ENCODE results near the gene RAB39A. TPM values are rescaled to one million over a fixed set of nuclear protein-coding genes. Genes with fewer than 3 reads are reported as not detected.

Gene RAB39A
- total and polyA plus RNA-seq, 2 donors (not counting 1 experiment from before 2014, with no cell fraction given): not detected

DNA sequence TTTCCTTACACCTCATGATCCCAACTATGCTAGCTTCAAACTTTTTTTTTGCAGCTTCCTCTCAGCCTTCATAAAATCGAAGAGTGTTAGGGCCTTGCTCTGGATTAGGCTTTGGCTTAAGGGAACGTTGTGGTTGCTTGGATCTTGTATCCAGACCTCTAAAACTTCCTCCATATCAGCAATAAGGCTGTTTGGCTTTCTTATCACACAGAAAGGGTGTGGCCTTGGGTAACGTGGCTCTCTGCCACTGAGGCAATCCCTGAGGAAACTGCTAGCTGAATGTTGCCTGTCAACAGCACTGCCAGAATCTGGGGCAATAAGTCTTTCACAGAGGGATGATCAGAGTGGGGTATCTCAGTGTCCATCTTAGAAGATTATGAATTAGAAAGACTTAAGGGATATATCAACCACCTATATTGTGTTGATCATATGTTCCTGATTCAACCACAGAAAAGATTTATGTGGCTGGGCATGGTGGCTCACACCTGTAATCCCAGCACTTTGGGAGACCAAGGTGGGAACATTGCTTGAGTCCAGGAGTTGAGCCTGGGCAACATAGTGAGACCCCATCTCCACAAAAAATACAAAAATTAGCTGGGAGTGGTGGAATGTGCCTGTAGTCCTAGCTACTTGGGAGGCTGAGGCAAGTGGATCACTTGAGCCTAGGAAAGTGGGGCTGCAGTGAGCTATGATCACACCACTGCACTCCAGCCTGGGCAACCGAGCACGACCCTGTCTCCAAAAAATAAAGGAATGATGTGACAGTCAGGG, 67.9 kb downstream of the RAB39A start:
- TF ChIP-seq EZH2 (IDR thresholded peaks at IDR 0.05; ENCODE audit: low read length, missing control alignments): no peak
- TF ChIP-seq CTCF (conservative IDR thresholded peaks at IDR 0.05 in 1 of 2, IDR thresholded peaks at IDR 0.05 in 1 of 2; ENCODE audit: low read depth in 1 of 2, low read length in 2 of 2): no peak

DNA sequence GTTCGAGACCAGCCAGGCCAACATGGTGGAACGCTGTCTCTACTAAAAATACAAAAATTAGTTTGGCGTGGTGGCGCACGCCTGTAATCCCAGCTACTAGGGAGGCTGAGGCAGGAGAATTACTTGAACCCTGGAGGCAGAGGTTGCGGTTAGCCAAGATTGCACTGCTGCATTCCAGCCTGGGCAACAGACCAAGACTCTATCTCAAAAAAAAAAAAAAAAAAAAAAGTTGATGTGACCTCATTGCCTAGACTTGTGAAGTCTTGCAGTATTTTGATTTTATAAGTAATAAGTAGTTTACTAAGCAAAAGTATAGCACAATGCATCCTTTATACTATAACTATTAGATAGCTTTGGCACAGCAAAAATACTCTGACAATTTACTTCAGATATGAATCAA, 70.5 kb downstream of the RAB39A start:
- H3K36me3 ChIP-seq (ENCODE audit: control insufficient read depth, insufficient read depth, low read length): no peaks in the 10 kb centered on the region
- H3K4me2 ChIP-seq (ENCODE audit: extremely low read depth, insufficient read depth, low read length): no peak overlapping the region
- no peaks in the 10 kb centered on the region for H4K20me1 ChIP-seq (ENCODE audit: control insufficient read depth, extremely low read depth, insufficient read depth, low read length)
- H3K27ac ChIP-seq (ENCODE audit: insufficient read depth, low read length): no peak overlapping the region
- no peak for TF ChIP-seq EZH2 (IDR thresholded peaks at IDR 0.05; ENCODE audit: low read length, missing control alignments)
- TF ChIP-seq CTCF (conservative IDR thresholded peaks at IDR 0.05 in 1 of 2, IDR thresholded peaks at IDR 0.05 in 1 of 2; ENCODE audit: low read depth in 1 of 2, low read length in 2 of 2): no peak
- no peaks in the 10 kb centered on the region for H3K9me3 ChIP-seq (ENCODE audit: control insufficient read depth, insufficient read depth, low read depth, low read length)
- no peak overlapping the region for H3K9ac ChIP-seq (ENCODE audit: insufficient read depth, low read length)
- no peak for DNase-seq (ENCODE audit: low read depth in 2 of 2)
- H2AFZ ChIP-seq (ENCODE audit: low read length): no peak overlapping the region
- no peaks in the 10 kb centered on the region for H3K27me3 ChIP-seq (ENCODE audit: control insufficient read depth, insufficient read depth, low read length)
- no peaks in the 10 kb centered on the region for H3K4me1 ChIP-seq (ENCODE audit: control insufficient read depth, extremely low read depth, insufficient read depth, low read length)
- H3K79me2 ChIP-seq (ENCODE audit: control insufficient read depth, insufficient read depth, low read length): no peaks in the 10 kb centered on the region
- no peak overlapping the region for H3K4me3 ChIP-seq (replicated peaks in 1 of 4; ENCODE audit: control extremely low read depth in 1 of 4, insufficient read depth in 1 of 4, low read depth in 3 of 4, low read length in 4 of 4)

More for the DNA sequence above, 67.9 kb downstream of the RAB39A start:
- H3K9me3 ChIP-seq (ENCODE audit: control insufficient read depth, insufficient read depth, low read depth, low read length): no peaks in the 10 kb centered on the region
- H3K27ac ChIP-seq (ENCODE audit: insufficient read depth, low read length): no peak overlapping the region
- H3K79me2 ChIP-seq (ENCODE audit: control insufficient read depth, insufficient read depth, low read length): no peaks in the 10 kb centered on the region
- H3K4me3 ChIP-seq (replicated peaks in 1 of 4; ENCODE audit: control extremely low read depth in 1 of 4, insufficient read depth in 1 of 4, low read depth in 3 of 4, low read length in 4 of 4): no peak overlapping the region
- no peaks in the 10 kb centered on the region for H3K36me3 ChIP-seq (ENCODE audit: control insufficient read depth, insufficient read depth, low read length)
- no peaks in the 10 kb centered on the region for H3K4me1 ChIP-seq (ENCODE audit: control insufficient read depth, extremely low read depth, insufficient read depth, low read length)
- H3K9ac ChIP-seq (ENCODE audit: insufficient read depth, low read length): no peak overlapping the region
- no peaks in the 10 kb centered on the region for H4K20me1 ChIP-seq (ENCODE audit: control insufficient read depth, extremely low read depth, insufficient read depth, low read length)
- H3K27me3 ChIP-seq (ENCODE audit: control insufficient read depth, insufficient read depth, low read length): no peaks in the 10 kb centered on the region
- H2AFZ ChIP-seq (ENCODE audit: low read length): no peak overlapping the region
- no peak for DNase-seq (ENCODE audit: low read depth in 2 of 2)
- no peak overlapping the region for H3K4me2 ChIP-seq (ENCODE audit: extremely low read depth, insufficient read depth, low read length)

DNA sequence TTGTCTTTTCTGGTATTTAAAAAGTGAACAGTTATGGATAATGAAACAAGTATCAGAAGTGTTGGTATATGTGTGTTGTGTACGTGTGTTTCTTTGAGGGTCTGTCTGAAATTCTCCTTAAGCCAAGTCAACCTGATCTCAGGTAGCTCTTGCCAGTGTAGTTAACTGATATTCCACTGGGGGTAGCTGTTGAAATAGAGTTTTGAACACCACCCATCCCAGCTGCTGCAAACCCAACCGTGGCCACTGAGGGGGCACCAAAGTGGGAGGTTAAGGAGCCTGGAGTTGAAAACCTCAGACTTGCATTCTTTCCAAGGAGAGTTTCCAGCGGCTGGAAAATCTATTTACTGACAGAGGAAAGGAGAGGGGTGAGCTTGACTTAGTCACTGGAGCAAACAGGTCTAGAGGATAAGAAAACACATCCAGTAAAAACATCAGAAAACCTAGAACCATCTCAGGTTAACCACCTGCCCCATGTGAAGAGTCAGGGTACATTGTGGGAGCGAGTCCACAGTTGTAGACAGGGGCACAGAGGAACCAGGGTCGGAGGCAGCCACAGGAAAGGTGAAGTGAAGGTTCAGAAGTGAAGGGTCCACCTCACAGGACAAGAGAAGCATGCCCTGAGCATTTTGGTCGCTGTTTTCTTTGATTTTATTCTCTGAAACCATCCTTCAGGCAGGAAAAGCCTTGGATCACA, 71.7 kb downstream of the RAB39A start:
- Histone ChIP-seq H3K4me3 (replicated peaks in 1 of 4; ENCODE audit: control extremely low read depth in 1 of 4, insufficient read depth in 1 of 4, low read depth in 3 of 4, low read length in 4 of 4) (no peak overlapping the region), H2AFZ (ENCODE audit: low read length) (no peak overlapping the region), H3K9me3 (ENCODE audit: control insufficient read depth, insufficient read depth, low read depth, low read length) (no peaks in the 10 kb centered on the region), H3K27ac (ENCODE audit: insufficient read depth, low read length) (no peak overlapping the region), H3K27me3 (ENCODE audit: control insufficient read depth, insufficient read depth, low read length) (no peaks in the 10 kb centered on the region), H3K79me2 (ENCODE audit: control insufficient read depth, insufficient read depth, low read length) (no peaks in the 10 kb centered on the region), H3K4me2 (ENCODE audit: extremely low read depth, insufficient read depth, low read length) (no peak overlapping the region), H3K36me3 (ENCODE audit: control insufficient read depth, insufficient read depth, low read length) (no peaks in the 10 kb centered on the region), H4K20me1 (ENCODE audit: control insufficient read depth, extremely low read depth, insufficient read depth, low read length) (no peaks in the 10 kb centered on the region), H3K4me1 (ENCODE audit: control insufficient read depth, extremely low read depth, insufficient read depth, low read length) (no peaks in the 10 kb centered on the region), H3K9ac (ENCODE audit: insufficient read depth, low read length) (no peak overlapping the region)
- DNase-seq (ENCODE audit: low read depth in 2 of 2): peak; percentile 37 to 59
- no peak for TF ChIP-seq EZH2 (IDR thresholded peaks at IDR 0.05; ENCODE audit: low read length, missing control alignments)
- TF ChIP-seq CTCF (conservative IDR thresholded peaks at IDR 0.05 in 1 of 2, IDR thresholded peaks at IDR 0.05 in 1 of 2; ENCODE audit: low read depth in 1 of 2, low read length in 2 of 2): peak; percentile 39 to 43
